ENCODE measurements around the gene CAP2. TPM values are rescaled to one million over a fixed set of nuclear protein-coding genes. Genes with fewer than 3 reads are reported as not detected.
"Not testable (repeated sequence)": the region's sequence is repeated elsewhere in the genome, so short reads cannot be mapped to it uniquely, and the experiment has no call there.

CAP2 gene
- total RNA-seq, 1 donor from 2014 or later, result not detected

DNA sequence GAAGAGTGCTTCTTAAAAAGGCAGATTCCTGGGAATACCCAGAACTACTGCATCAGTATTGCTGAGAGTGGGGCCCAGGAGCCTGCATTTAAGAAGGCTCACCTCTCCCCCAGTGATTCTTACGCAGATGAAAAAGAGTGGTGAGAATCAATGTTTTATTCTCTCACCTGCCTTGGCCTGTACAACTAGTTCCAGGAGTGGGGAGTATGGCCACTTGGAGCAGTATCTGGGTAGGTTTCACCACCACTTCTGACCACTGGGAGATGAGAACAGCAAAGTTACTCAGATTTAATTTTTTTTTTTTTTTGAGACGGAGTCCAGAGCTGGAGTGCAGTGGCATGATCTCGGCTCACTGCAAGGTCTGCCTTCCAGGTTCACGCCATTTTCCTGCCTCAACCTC lies 16.9 kb downstream of the CAP2 start:
- Mint-ChIP-seq H3K27me3 (ENCODE audit: low read depth) (no peaks in the 10 kb centered on the region), H3K36me3 (ENCODE audit: low read depth) (no peaks in the 10 kb centered on the region), H3K4me3 (ENCODE audit: low read depth) (no peak overlapping the region), H3K27ac (no peak overlapping the region), H3K4me1 (ENCODE audit: low read depth) (no peaks in the 10 kb centered on the region), H3K9me3 (no peaks in the 10 kb centered on the region)
- no peak for DNase-seq (ENCODE audit: low spot score)
- intact Hi-C loops (cut with micrococcal nuclease), result no loop called here

GRCh38 chr6:17413313-17413750 lies 19.9 kb downstream of the CAP2 start:
- intact Hi-C loops (cut with micrococcal nuclease), result no loop called here
- Mint-ChIP-seq H3K27ac (no peak overlapping the region), H3K9me3 (no peaks in the 10 kb centered on the region), H3K4me3 (ENCODE audit: low read depth) (no peak overlapping the region), H3K4me1 (ENCODE audit: low read depth) (no peaks in the 10 kb centered on the region), H3K36me3 (ENCODE audit: low read depth) (no peaks in the 10 kb centered on the region), H3K27me3 (ENCODE audit: low read depth) (no peaks in the 10 kb centered on the region)
- DNase-seq (ENCODE audit: low spot score), result no peak

DNA sequence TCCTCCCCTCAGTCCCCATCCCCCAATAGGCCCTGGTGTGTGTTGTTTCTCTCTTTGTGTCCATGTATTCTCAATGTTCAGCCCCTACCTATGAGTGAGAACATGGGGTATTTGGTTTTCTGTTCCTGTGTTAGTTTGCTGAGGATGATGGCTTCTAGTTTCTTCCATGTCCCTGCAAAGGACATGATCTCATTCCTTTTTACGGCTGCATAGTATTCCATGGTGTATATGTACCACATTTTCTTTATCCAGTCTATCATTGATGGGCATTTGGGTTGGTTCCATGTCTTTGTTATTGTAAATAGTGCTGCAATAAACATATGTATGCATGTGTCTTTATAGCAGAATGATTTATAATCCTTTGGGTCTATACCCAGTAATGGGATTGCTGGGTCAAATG lies 21.0 kb downstream of the CAP2 start:
- H3K27me3 Mint-ChIP-seq (ENCODE audit: low read depth); H3K4me3 Mint-ChIP-seq (ENCODE audit: low read depth); H3K36me3 Mint-ChIP-seq (ENCODE audit: low read depth); H3K4me1 Mint-ChIP-seq (ENCODE audit: low read depth); H3K27ac Mint-ChIP-seq; H3K9me3 Mint-ChIP-seq; DNase-seq (ENCODE audit: low spot score); intact Hi-C loops (cut with micrococcal nuclease): not testable (repeated sequence)

- Mint-ChIP-seq H3K9me3 (no peaks in the 10 kb centered on the region), H3K27me3 (ENCODE audit: low read depth) (no peaks in the 10 kb centered on the region), H3K4me3 (ENCODE audit: low read depth) (no peak overlapping the region), H3K27ac (no peak overlapping the region), H3K36me3 (ENCODE audit: low read depth) (no peaks in the 10 kb centered on the region), H3K4me1 (ENCODE audit: low read depth) (no peaks in the 10 kb centered on the region)
- intact Hi-C loops (cut with micrococcal nuclease), result no loop called here
- DNase-seq (ENCODE audit: low spot score), result no peak
Measured at GRCh38 chr6:17415321-17415720, 21.9 kb downstream of the CAP2 start.

DNA sequence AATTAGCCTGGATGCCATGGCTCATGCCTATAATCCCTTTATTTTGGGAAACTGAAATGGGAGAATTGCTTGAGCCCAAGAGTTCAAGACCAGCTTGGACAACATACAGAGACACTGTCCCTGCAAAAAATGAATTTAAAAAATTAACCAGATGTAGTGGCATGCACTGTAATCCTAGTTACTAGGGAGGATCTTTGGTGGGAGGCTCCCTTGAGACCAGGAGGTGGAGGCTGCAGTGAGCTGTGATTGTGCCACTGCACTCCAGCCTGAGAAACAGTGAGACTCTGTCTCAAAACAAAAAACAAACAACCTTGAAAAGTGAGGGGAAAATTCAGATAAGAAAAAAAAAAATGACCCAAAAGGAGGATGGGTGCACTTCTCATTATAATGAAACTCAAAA lies 23.4 kb downstream of the CAP2 start:
- Mint-ChIP-seq H3K4me3 (ENCODE audit: low read depth) (no peak overlapping the region), H3K4me1 (ENCODE audit: low read depth) (no peaks in the 10 kb centered on the region), H3K27me3 (ENCODE audit: low read depth) (no peaks in the 10 kb centered on the region), H3K36me3 (ENCODE audit: low read depth) (no peaks in the 10 kb centered on the region), H3K27ac (no peak overlapping the region), H3K9me3 (no peaks in the 10 kb centered on the region)
- no peak for DNase-seq (ENCODE audit: low spot score)
- intact Hi-C loops (cut with micrococcal nuclease), result no loop called here

- Mint-ChIP-seq H3K9me3 (no peaks in the 10 kb centered on the region), H3K27ac (no peak overlapping the region), H3K4me3 (ENCODE audit: low read depth) (no peak overlapping the region), H3K36me3 (ENCODE audit: low read depth) (no peaks in the 10 kb centered on the region), H3K27me3 (ENCODE audit: low read depth) (no peaks in the 10 kb centered on the region), H3K4me1 (ENCODE audit: low read depth) (no peaks in the 10 kb centered on the region)
- DNase-seq (ENCODE audit: low spot score), result no peak
- intact Hi-C loops (cut with micrococcal nuclease), result no loop called here
Measured at GRCh38 chr6:17417817-17418216, 24.4 kb downstream of the CAP2 start.

DNA sequence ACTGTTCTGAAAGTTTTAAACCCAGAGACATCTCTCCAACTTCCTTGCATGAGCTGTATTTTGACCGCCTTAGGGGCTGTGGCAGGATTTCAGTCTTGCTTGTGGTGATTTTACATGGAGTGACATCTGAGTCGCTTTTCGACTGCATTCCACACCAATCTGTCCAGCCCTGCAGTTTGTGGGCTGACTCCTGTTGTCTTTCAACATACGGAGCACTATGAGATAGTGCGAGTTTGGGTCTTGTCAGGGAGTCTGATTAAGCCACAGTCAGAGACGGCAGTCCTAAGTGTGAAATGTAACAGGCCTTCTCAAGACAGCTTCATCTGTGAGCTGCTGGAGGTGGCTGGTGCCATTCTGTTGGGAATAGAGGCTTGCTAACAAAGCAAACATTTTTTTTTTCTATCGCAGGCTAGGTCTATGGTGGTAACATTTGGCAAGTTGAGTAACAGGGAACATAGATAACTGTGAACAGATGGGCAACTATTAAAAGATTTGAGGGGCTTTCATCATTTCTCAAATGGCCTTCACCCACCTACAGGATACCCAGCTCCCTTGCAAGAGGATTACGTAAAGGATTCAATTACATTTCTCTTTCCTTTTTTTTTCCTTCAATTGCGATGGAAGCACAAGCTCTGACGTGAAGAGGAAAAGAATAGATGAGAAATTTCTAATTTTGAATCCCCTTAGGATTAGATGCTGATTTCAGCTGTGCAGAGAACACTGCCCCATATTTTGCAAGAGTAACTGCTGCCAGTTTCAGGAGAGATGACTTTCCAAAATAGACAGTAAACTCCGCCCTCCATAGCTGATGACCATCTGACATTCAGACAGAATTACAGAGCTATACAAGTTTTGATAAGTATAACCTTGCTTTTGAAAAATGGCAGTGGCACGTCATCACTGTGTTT lies 25.1 kb downstream of the CAP2 start:
- no peaks in the 10 kb centered on the region for H3K9me3 Mint-ChIP-seq
- H3K27ac Mint-ChIP-seq, result no peak overlapping the region
- no peaks in the 10 kb centered on the region for H3K4me1 Mint-ChIP-seq (ENCODE audit: low read depth)
- DNase-seq (ENCODE audit: low spot score), result no peak
- no peak overlapping the region for H3K4me3 Mint-ChIP-seq (ENCODE audit: low read depth)
- intact Hi-C loops (cut with micrococcal nuclease), result no loop called here
- no peaks in the 10 kb centered on the region for H3K27me3 Mint-ChIP-seq (ENCODE audit: low read depth)
- H3K36me3 Mint-ChIP-seq (ENCODE audit: low read depth), result no peaks in the 10 kb centered on the region

DNA sequence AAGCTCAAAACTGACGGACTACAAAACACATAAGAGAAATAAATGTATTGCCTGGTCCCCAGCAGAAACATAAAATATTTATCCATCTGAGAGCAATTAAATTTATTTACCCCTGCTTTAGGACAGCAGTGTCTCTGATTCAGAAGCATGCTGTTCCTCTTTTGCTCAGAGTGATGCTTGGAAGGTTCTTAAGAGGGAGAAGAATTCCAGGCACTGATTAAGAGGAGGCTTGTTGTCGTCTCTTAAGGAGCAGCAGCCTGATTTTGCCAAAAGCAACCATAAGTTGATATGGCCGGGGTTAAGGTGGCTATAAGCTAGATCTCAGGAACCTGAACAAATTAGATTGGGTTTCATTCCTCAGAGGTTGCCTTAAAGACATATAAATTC lies 25.8 kb downstream of the CAP2 start:
- no peak overlapping the region for H3K4me3 Mint-ChIP-seq (ENCODE audit: low read depth)
- H3K36me3 Mint-ChIP-seq (ENCODE audit: low read depth), result no peaks in the 10 kb centered on the region
- H3K4me1 Mint-ChIP-seq (ENCODE audit: low read depth), result no peaks in the 10 kb centered on the region
- intact Hi-C loops (cut with micrococcal nuclease), result no loop called here
- no peaks in the 10 kb centered on the region for H3K9me3 Mint-ChIP-seq
- no peaks in the 10 kb centered on the region for H3K27me3 Mint-ChIP-seq (ENCODE audit: low read depth)
- no peak overlapping the region for H3K27ac Mint-ChIP-seq
- no peak for DNase-seq (ENCODE audit: low spot score)

- intact Hi-C loops (cut with micrococcal nuclease), result no loop called here
- H3K4me3 Mint-ChIP-seq (ENCODE audit: low read depth), result no peak overlapping the region
- H3K27me3 Mint-ChIP-seq (ENCODE audit: low read depth), result no peaks in the 10 kb centered on the region
- no peaks in the 10 kb centered on the region for H3K36me3 Mint-ChIP-seq (ENCODE audit: low read depth)
- no peaks in the 10 kb centered on the region for H3K9me3 Mint-ChIP-seq
- H3K4me1 Mint-ChIP-seq (ENCODE audit: low read depth), result no peaks in the 10 kb centered on the region
- no peak overlapping the region for H3K27ac Mint-ChIP-seq
- no peak for DNase-seq (ENCODE audit: low spot score)
Measured at GRCh38 chr6:17420368-17420767, 27.0 kb downstream of the CAP2 start.

- Mint-ChIP-seq H3K9me3 (no peaks in the 10 kb centered on the region), H3K4me3 (ENCODE audit: low read depth) (no peak overlapping the region), H3K27ac (no peak overlapping the region), H3K4me1 (ENCODE audit: low read depth) (no peaks in the 10 kb centered on the region), H3K36me3 (ENCODE audit: low read depth) (no peaks in the 10 kb centered on the region), H3K27me3 (ENCODE audit: low read depth) (no peaks in the 10 kb centered on the region)
- intact Hi-C loops (cut with micrococcal nuclease), result no loop called here
- DNase-seq (ENCODE audit: low spot score), result no peak
Measured at GRCh38 chr6:17421406-17421805, 28.0 kb downstream of the CAP2 start.

GRCh38 chr6:17423026-17423425 lies 29.6 kb downstream of the CAP2 start:
- Mint-ChIP-seq H3K27ac (no peak overlapping the region), H3K36me3 (ENCODE audit: low read depth) (no peaks in the 10 kb centered on the region), H3K4me3 (ENCODE audit: low read depth) (no peak overlapping the region), H3K27me3 (ENCODE audit: low read depth) (no peaks in the 10 kb centered on the region), H3K9me3 (no peaks in the 10 kb centered on the region), H3K4me1 (ENCODE audit: low read depth) (no peaks in the 10 kb centered on the region)
- DNase-seq (ENCODE audit: low spot score), result no peak
- intact Hi-C loops (cut with micrococcal nuclease), result no loop called here

DNA sequence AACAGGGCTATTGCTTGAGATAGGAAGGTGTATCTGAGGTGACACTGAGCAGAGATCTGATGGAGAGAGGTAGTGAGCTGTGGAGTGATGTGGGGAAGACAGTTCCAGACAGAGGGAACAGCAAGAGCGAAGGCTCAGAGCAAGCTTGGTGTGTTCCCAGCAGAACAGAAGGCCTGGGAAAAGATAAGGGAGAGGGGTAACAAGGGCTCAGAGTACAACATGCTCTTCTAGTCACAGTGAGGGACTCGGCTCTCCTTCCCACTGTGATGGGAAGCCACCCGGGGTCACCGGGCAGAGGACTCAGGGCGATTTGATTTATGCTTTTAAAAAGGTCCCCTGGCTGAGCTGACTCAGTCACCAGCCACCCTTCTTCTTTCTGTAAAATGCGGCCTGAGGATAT lies 33.7 kb downstream of the CAP2 start:
- Mint-ChIP-seq H3K4me3 (ENCODE audit: low read depth) (no peak overlapping the region), H3K27me3 (ENCODE audit: low read depth) (no peaks in the 10 kb centered on the region), H3K9me3 (no peaks in the 10 kb centered on the region), H3K27ac (no peak overlapping the region), H3K36me3 (ENCODE audit: low read depth) (no peaks in the 10 kb centered on the region), H3K4me1 (ENCODE audit: low read depth) (no peaks in the 10 kb centered on the region)
- intact Hi-C loops (cut with micrococcal nuclease), result no loop called here
- DNase-seq (ENCODE audit: low spot score), result no peak

DNA sequence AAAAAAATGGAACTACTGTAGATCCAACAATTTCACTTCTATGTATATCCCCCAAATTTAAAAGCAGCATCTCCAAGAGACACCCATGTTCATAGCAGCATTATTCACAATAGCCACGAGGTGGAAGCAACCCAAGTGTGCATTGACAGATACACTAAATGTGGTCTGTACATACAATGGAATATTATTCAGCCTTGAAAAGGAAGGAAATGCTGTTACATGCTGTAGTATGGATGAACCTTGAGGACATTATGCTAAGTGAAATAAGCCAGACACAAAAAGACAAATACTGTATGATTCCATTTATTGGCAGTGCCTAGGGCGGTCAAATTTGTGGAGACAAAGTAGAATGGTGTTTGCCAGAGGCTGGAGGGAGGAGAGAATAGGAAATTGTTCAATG lies 34.2 kb downstream of the CAP2 start:
- Mint-ChIP-seq H3K4me3 (ENCODE audit: low read depth) (no peak overlapping the region), H3K27ac (no peak overlapping the region), H3K4me1 (ENCODE audit: low read depth) (no peaks in the 10 kb centered on the region), H3K27me3 (ENCODE audit: low read depth) (no peaks in the 10 kb centered on the region), H3K36me3 (ENCODE audit: low read depth) (no peaks in the 10 kb centered on the region), H3K9me3 (no peaks in the 10 kb centered on the region)
- intact Hi-C loops (cut with micrococcal nuclease), result no loop called here
- no peak for DNase-seq (ENCODE audit: low spot score)
